Brain microvascular endothelial cell (primary cell): Measurements from ENCODE around the gene CD53.

ENCODE experiments used
- DNase-seq: peaks from one replicate; pipeline ENCODE4 v3.0.0-alpha.2; 2020
- H3K27ac ChIP-seq: fragments of 250-450 bp; sonication (Bioruptor Pico); 2 replicates; pipeline ENCODE4 v1.5.1; 2020; ENCODE audit warnings: mild to moderate bottlenecking, moderate library complexity
- H3K27me3 ChIP-seq: fragments of 250-450 bp; sonication (Bioruptor Pico); replicated peaks from 2 replicates; pipeline ENCODE4 v1.5.1; 2020; ENCODE audit warnings: mild to moderate bottlenecking
- H3K36me3 ChIP-seq: fragments of 250-450 bp; sonication (Bioruptor Pico); replicated peaks from 2 replicates; pipeline ENCODE4 v1.5.1; 2020; ENCODE audit warnings: mild to moderate bottlenecking
- H3K4me3 ChIP-seq: 2 replicates; pipeline ENCODE4 v1.5.1; 2011; ENCODE audit warnings: low read depth, mild to moderate bottlenecking, control low read depth, low read length, moderate library complexity
- in situ Hi-C: cut with HindIII; loops from 2 replicates; pipeline ENCODE4 v1.10.0; 2017; ENCODE audit warnings: low sequenced_read_pairs, low pct_ligation_motif_present
- TF ChIP-seq, protein P1 (sequence below): IDR thresholded peaks from 2 replicates; pipeline ENCODE4 v1.5.1; 2011; ENCODE audit warnings: low read depth, mild to moderate bottlenecking, moderate library complexity, low read length, control low read depth, inconsistent platforms; ENCODE audit errors: missing control alignments

Gene CD53

DNA sequence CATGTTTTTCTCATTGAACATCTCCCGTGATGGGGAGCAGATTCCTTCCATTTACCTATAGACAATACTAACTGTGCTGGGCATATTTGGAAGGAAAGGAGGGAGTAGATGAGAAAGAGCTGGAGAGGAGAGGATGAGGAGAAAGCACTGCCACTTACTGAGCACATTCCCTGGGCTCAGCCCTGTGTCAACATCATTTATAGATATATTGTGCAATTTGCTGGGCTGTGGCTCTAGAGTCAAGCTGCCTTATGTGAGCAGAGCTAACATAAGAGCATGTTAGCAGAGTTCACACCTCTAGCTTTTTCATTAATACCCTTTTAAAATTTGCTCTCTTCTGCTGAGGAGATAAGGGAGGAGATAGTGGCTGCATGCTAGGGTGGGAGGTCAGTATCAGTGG is 22.3 kb upstream of the CD53 start:
- H3K27ac ChIP-seq = no peak overlapping the region
- in situ Hi-C loops = no loop called here
- DNase-seq = no peak
- TF ChIP-seq, protein P1, sequence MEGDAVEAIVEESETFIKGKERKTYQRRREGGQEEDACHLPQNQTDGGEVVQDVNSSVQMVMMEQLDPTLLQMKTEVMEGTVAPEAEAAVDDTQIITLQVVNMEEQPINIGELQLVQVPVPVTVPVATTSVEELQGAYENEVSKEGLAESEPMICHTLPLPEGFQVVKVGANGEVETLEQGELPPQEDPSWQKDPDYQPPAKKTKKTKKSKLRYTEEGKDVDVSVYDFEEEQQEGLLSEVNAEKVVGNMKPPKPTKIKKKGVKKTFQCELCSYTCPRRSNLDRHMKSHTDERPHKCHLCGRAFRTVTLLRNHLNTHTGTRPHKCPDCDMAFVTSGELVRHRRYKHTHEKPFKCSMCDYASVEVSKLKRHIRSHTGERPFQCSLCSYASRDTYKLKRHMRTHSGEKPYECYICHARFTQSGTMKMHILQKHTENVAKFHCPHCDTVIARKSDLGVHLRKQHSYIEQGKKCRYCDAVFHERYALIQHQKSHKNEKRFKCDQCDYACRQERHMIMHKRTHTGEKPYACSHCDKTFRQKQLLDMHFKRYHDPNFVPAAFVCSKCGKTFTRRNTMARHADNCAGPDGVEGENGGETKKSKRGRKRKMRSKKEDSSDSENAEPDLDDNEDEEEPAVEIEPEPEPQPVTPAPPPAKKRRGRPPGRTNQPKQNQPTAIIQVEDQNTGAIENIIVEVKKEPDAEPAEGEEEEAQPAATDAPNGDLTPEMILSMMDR = no peak
- H3K4me3 ChIP-seq = no peak overlapping the region
- H3K27me3 ChIP-seq = no peaks in the 10 kb centered on the region
- H3K36me3 ChIP-seq = no peaks in the 10 kb centered on the region

DNA sequence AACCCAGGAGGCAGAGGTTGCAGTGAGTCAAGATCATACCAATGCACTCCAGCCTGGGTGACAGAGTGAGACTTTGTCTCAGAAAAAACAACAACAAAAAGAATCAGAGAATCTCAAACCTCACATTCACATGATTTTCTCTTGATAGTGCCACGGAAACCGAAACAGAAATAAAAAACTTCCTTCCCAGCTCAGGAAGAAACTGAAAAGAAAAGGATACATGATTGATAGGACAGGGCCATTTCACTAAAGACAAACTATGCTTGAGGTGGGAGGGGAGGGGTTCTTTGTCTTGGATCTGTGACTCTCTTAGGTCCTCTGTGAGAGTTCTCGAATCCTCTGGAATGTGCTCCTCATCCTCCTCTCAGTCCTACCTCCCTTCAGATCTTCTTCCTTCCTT is 19.8 kb upstream of the CD53 start:
- no peak overlapping the region for H3K27ac ChIP-seq
- no peak for DNase-seq
- no peaks in the 10 kb centered on the region for H3K36me3 ChIP-seq
- H3K27me3 ChIP-seq = no peaks in the 10 kb centered on the region
- in situ Hi-C loops = no loop called here
- TF ChIP-seq, protein P1 = no peak
- H3K4me3 ChIP-seq = no peak overlapping the region

DNA sequence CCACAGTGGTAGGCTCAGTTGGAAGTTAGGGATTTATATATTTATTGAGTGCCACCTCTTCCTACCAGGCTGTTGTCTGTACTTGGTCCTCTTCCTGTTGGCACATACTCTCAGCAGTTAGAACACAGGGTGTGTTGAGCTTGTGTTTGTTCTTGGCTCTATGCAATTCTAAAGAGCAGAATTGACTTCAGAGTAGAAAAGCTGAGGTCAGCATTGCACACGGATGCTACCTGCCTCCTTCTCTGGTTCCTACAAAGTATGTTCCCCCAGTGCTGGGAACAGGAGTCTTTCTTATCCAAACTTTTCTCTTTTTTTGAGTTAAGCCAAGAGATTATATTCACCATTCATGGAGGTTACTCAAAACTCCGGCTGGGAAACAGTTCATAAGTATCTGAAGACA is 16.5 kb upstream of the CD53 start:
- TF ChIP-seq, protein P1 = no peak
- no peaks in the 10 kb centered on the region for H3K36me3 ChIP-seq
- in situ Hi-C loops = no loop called here
- H3K4me3 ChIP-seq = no peak overlapping the region
- no peaks in the 10 kb centered on the region for H3K27me3 ChIP-seq
- DNase-seq = no peak
- H3K27ac ChIP-seq = no peak overlapping the region

DNA sequence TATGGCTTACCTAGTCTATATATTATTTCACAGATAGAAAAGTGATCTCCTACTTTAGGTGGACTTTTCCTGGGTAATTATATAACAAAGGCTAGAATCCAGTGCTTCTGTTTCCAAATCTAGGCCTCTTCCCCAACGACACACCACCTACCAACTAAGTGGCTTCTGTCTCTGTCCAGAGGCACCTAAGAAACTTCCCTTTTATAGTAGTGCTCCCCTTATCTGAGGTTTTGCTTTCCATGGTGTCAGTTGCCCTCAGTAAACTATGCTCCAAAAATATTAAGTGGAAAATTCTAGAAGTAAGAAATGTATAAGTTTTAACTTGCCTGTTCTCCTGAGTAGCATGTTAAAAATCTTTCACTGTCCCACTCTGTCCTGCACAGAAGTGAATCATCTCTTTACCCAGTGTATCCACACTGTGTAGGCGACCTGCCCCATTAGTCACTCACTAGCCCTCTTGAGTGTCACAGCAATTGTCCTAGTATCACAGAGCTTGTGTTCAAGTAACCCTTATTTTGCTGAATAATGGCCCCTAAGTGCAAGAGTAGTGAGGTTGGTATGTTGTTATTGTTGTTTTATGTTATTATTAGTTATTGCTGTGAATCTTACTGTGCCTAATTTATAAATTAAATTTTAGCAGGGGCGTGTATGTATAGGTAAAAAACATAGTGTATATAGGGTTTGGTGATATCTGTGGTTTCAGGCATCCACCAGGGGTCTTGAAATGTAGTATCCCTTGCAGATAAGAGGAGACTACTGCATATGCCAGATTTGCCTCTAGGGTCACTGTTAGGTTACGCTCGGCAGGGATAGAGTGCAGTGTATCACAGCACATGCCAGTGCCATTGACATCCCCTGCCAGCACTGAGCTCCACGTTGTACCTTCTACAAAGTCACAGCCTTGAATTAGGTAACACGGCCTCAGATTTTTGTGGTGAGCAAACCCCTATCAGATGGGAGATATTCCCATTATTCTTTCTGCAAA is 14.7 kb upstream of the CD53 start:
- H3K4me3 ChIP-seq = no peak overlapping the region
- no peaks in the 10 kb centered on the region for H3K27me3 ChIP-seq
- no peak for DNase-seq
- TF ChIP-seq, protein P1 = no peak
- in situ Hi-C loops = no loop called here
- H3K36me3 ChIP-seq = no peaks in the 10 kb centered on the region
- H3K27ac ChIP-seq = no peak overlapping the region

DNA sequence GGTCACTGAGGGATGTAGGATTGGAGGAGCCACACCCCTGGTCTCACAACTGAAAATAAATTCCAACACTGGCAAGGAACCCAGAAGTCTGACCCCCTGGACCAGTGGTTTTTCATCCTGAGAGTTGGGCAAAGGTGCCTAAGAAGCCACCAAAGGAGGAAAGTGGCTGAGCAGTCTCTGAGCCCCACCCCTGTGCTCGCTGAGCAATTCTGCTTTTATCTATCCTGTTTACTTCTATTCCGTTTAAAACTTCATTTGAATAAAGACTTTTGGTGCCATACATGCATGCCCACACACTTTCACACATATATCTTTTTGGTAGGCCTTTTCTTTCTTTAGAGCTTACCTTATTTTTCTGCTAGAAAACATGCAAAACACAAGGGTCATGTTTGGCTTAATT is 13.9 kb upstream of the CD53 start:
- Histone ChIP-seq H3K4me3 (no peak overlapping the region), H3K27me3 (no peaks in the 10 kb centered on the region), H3K27ac (no peak overlapping the region), H3K36me3 (no peaks in the 10 kb centered on the region)
- TF ChIP-seq, protein P1 = no peak
- no peak for DNase-seq
- in situ Hi-C loops = no loop called here
